Thoracic aorta (tissue), 2 donors: ENCODE results near the gene EHMT1. TPM values are rescaled to one million over a fixed set of nuclear protein-coding genes. Genes with fewer than 3 reads are reported as not detected.
"Not testable (repeated sequence)": the region's sequence is repeated elsewhere in the genome, so short reads cannot be mapped to it uniquely, and the experiment has no call there.

Experiments
- ATAC-seq: fragments of 150-250 bp; one replicate; pipeline ENCODE4 v1.8.0; 2017; ENCODE audit warnings: low read depth; ENCODE audit not compliant: insufficient number of reproducible peaks, low FRiP score
- DNase-seq: peaks from one replicate; pipeline ENCODE4 v3.0.0-alpha.2; 2020; ENCODE audit warnings: low spot score
- H3K27ac ChIP-seq, 2 donors: fragments of 200-600 bp; sonication (generic); 1 replicate in 1 of 2; 2 replicates in 1 of 2; pipeline ENCODE4 v1.5.1; 2016; ENCODE audit warnings: mild to moderate bottlenecking in 2 of 2, moderate library complexity in 2 of 2
- H3K27me3 ChIP-seq: fragments of 200-600 bp; sonication (generic); replicated peaks from 2 replicates; pipeline ENCODE4 v1.6.0; 2016; ENCODE audit warnings: mild to moderate bottlenecking; ENCODE audit not compliant: insufficient read depth
- H3K36me3 ChIP-seq: fragments of 200-600 bp; sonication (generic); one replicate; pipeline ENCODE4 v1.5.1; 2016
- H3K4me1 ChIP-seq, 2 donors: fragments of 200-600 bp; sonication (generic); 1 replicate in 1 of 2; 2 replicates in 1 of 2; pipeline versions ENCODE4 v1.5.1 to v1.6.0; 2016; ENCODE audit warnings: low read depth in 2 of 2, mild to moderate bottlenecking in 1 of 2; ENCODE audit not compliant: control insufficient read depth in 1 of 2
- H3K4me3 ChIP-seq: fragments of 200-600 bp; sonication (generic); 2 replicates; pipeline ENCODE4 v1.5.1; 2016; ENCODE audit warnings: mild to moderate bottlenecking
- H3K9me3 ChIP-seq: fragments of 200-600 bp; sonication (generic); 2 replicates; pipeline ENCODE4 v1.5.1; 2016
- CTCF ChIP-seq: fragments of 200-600 bp; sonication (generic); IDR thresholded peaks from one replicate; pipeline ENCODE4 v1.5.1; 2019; ENCODE audit warnings: antibody characterized with exemption
- total RNA-seq, 2 donors: library from RNA; depleted of rRNA; stranded (reverse); fragments of >200 nt; gene quantifications; one replicate each; pipeline versions ENCODE4 v1.1.0 to v1.2.3, GENCODE V29; 2016

EHMT1 gene
- total RNA-seq, 2 donors from 2014 or later: 67.6 to 150 TPM

- Histone ChIP-seq H3K27me3 (no peaks in the 10 kb centered on the region), H3K4me1 (peaks cover 30 to 39% of the 10 kb centered on the region in 2 donors), H3K36me3 (peaks cover 9% of the 10 kb centered on the region), H3K27ac (peak overlapping the region in 1 of 2 donors; percentile 76), H3K9me3 (no peaks in the 10 kb centered on the region), H3K4me3 (peak overlapping the region; percentile 80)
- TF ChIP-seq CTCF: no peak
- ATAC-seq (no peak), DNase-seq (no peak)
Measured at GRCh38 chr9:137620048-137620405, 1.2 kb downstream of the EHMT1 start.

- ATAC-seq: no peak
- peaks cover 4% of the 10 kb centered on the region for H3K36me3 ChIP-seq
- no peak for DNase-seq
- H3K4me3 ChIP-seq: no peak overlapping the region
- H3K4me1 ChIP-seq: peaks cover 30 to 39% of the 10 kb centered on the region in 2 donors
- no peak for TF ChIP-seq CTCF
- H3K27ac ChIP-seq: no peak overlapping the region
- no peaks in the 10 kb centered on the region for H3K9me3 ChIP-seq
- H3K27me3 ChIP-seq: no peaks in the 10 kb centered on the region
Measured at GRCh38 chr9:137620581-137620980, 1.8 kb downstream of the EHMT1 start.

- ATAC-seq: no peak
- Histone ChIP-seq H3K27me3 (no peaks in the 10 kb centered on the region), H3K4me1 (peaks cover 30 to 39% of the 10 kb centered on the region in 2 donors), H3K27ac (no peak overlapping the region), H3K9me3 (no peaks in the 10 kb centered on the region), H3K4me3 (no peak overlapping the region), H3K36me3 (no peaks in the 10 kb centered on the region)
- peak; percentile 30 for TF ChIP-seq CTCF
- no peak for DNase-seq
Measured at GRCh38 chr9:137621131-137621757, 2.4 kb downstream of the EHMT1 start.

- H3K4me3 ChIP-seq, ATAC-seq, DNase-seq, H3K27ac ChIP-seq, H3K27me3 ChIP-seq, H3K36me3 ChIP-seq, H3K9me3 ChIP-seq: not testable (repeated sequence)
- H3K4me1 ChIP-seq: peaks cover 25 to 30% of the 10 kb centered on the region in 2 donors
Measured at GRCh38 chr9:137622211-137622610, 3.4 kb downstream of the EHMT1 start.

- no peak for DNase-seq
- ATAC-seq: no peak
- no peaks in the 10 kb centered on the region for H3K36me3 ChIP-seq
- no peaks in the 10 kb centered on the region for H3K27me3 ChIP-seq
- no peak for TF ChIP-seq CTCF
- peaks cover 2 to 8% of the 10 kb centered on the region in 2 donors for H3K4me1 ChIP-seq
- H3K27ac ChIP-seq: no peak overlapping the region
- H3K4me3 ChIP-seq: no peak overlapping the region
- H3K9me3 ChIP-seq: no peaks in the 10 kb centered on the region
Measured at GRCh38 chr9:137626464-137626863, 7.7 kb downstream of the EHMT1 start.

GRCh38 chr9:137627406-137627805 is 8.6 kb downstream of the EHMT1 start:
- H3K4me3 ChIP-seq, H3K36me3 ChIP-seq, H3K4me1 ChIP-seq, H3K27ac ChIP-seq, DNase-seq, ATAC-seq, H3K27me3 ChIP-seq, H3K9me3 ChIP-seq: not testable (repeated sequence)
